Body of pancreas (tissue), 4 donors: Measurements from ENCODE around the gene SNAP25.

ENCODE experiments used
- CTCF ChIP-seq, 7 experiments: fragments of 450-650 bp in 4 of 7; fragments of 200-600 bp in 3 of 7; sonication (generic) in 3 of 7; IDR thresholded peaks; one replicate each; pipeline ENCODE4 v1.5.1; 2016 to 2019; ENCODE audit warnings: antibody characterized with exemption in 7 of 7
- POLR2A ChIP-seq, 3 donors: fragments of 450-650 bp; IDR thresholded peaks; one replicate each; pipeline ENCODE4 v1.6.1; 2016; ENCODE audit warnings: antibody characterized with exemption in 3 of 3, mild to moderate bottlenecking in 2 of 3

- no peak for TF ChIP-seq CTCF (IDR thresholded peaks at IDR 0.05)
- TF ChIP-seq POLR2A (IDR thresholded peaks at IDR 0.05), result no peak
Measured at GRCh38 chr20:10319855-10320254, 101.2 kb downstream of the SNAP25 start.
